ENCODE measurements around the gene ITSN2. TPM values are rescaled to one million over a fixed set of nuclear protein-coding genes. Genes with fewer than 3 reads are reported as not detected.

The ITSN2 gene
- total and polyA plus RNA-seq, 4 donors: 34.3 to 77.2 (median 54.5) TPM

- Histone ChIP-seq H3K9ac (ENCODE audit: insufficient read depth in 1 of 2, low read length in 2 of 2) (no peak overlapping the region), H3K9me3 (ENCODE audit: control insufficient read depth in 4 of 4, insufficient read depth in 3 of 4, low read length in 3 of 4) (peaks cover 0 to 2% (median 0%) of the 10 kb centered on the region in 4 donors), H3K27me3 (ENCODE audit: control insufficient read depth in 3 of 3, insufficient read depth in 3 of 3, low read length in 2 of 3) (no peaks in the 10 kb centered on the region), H3K27ac (ENCODE audit: low read depth in 1 of 2, low read length in 1 of 2) (no peak overlapping the region), H3K4me1 (ENCODE audit: control insufficient read depth in 5 of 5, insufficient read depth in 5 of 5, low read length in 5 of 5) (peaks cover 0 to 8% (median 5%) of the 10 kb centered on the region in 5 donors), H3K36me3 (ENCODE audit: control insufficient read depth in 4 of 4, insufficient read depth in 4 of 4, low read length in 4 of 4) (no peaks in the 10 kb centered on the region), H3K4me3 (no peak overlapping the region)
- WGBS, 2 donors: 89% methylated on average over 18 of the region's 18 CpGs
- TF ChIP-seq, protein P1, sequence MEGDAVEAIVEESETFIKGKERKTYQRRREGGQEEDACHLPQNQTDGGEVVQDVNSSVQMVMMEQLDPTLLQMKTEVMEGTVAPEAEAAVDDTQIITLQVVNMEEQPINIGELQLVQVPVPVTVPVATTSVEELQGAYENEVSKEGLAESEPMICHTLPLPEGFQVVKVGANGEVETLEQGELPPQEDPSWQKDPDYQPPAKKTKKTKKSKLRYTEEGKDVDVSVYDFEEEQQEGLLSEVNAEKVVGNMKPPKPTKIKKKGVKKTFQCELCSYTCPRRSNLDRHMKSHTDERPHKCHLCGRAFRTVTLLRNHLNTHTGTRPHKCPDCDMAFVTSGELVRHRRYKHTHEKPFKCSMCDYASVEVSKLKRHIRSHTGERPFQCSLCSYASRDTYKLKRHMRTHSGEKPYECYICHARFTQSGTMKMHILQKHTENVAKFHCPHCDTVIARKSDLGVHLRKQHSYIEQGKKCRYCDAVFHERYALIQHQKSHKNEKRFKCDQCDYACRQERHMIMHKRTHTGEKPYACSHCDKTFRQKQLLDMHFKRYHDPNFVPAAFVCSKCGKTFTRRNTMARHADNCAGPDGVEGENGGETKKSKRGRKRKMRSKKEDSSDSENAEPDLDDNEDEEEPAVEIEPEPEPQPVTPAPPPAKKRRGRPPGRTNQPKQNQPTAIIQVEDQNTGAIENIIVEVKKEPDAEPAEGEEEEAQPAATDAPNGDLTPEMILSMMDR (IDR thresholded peaks at IDR 0.05; ENCODE audit: control extremely low read depth, extremely low read depth): no peak
- DNase-seq (peak in 2 of 3 donors; percentile 26 to 39), ATAC-seq (ENCODE audit: insufficient read depth, low FRiP score) (no peak)
Observed at GRCh38 chr2:24400207-24400907, 40.0 kb upstream of the ITSN2 start.

GRCh38 chr2:24399434-24400206, 39.3 kb upstream of the ITSN2 start:
- WGBS, 2 donors: 82 to 93% methylated on average over 10 of the region's 10 CpGs
- Histone ChIP-seq H3K9ac (ENCODE audit: insufficient read depth in 1 of 2, low read length in 2 of 2) (no peak overlapping the region), H3K4me1 (ENCODE audit: control insufficient read depth in 5 of 5, insufficient read depth in 5 of 5, low read length in 5 of 5) (peaks cover 0 to 8% (median 5%) of the 10 kb centered on the region in 5 donors), H3K9me3 (ENCODE audit: control insufficient read depth in 4 of 4, insufficient read depth in 3 of 4, low read length in 3 of 4) (peaks cover 0 to 2% (median 0%) of the 10 kb centered on the region in 4 donors), H3K4me3 (no peak overlapping the region), H3K36me3 (ENCODE audit: control insufficient read depth in 4 of 4, insufficient read depth in 4 of 4, low read length in 4 of 4) (no peaks in the 10 kb centered on the region), H3K27ac (ENCODE audit: low read depth in 1 of 2, low read length in 1 of 2) (no peak overlapping the region), H3K27me3 (ENCODE audit: control insufficient read depth in 3 of 3, insufficient read depth in 3 of 3, low read length in 2 of 3) (no peaks in the 10 kb centered on the region)
- DNase-seq: peak in 1 of 3 donors; percentile 19
- TF ChIP-seq, protein P1 (IDR thresholded peaks at IDR 0.05; ENCODE audit: control extremely low read depth, extremely low read depth): no peak
- ATAC-seq (ENCODE audit: insufficient read depth, low FRiP score): no peak

GRCh38 chr2:24394998-24395397, 34.7 kb upstream of the ITSN2 start:
- 84 to 93% methylated on average over 4 of the region's 4 CpGs for WGBS, 2 donors
- TF ChIP-seq, protein P1 (IDR thresholded peaks at IDR 0.05; ENCODE audit: control extremely low read depth, extremely low read depth): no peak

More at GRCh38 chr2:24394998-24395397, 34.7 kb upstream of the ITSN2 start:
- Histone ChIP-seq H3K4me3 (no peak overlapping the region), H3K36me3 (ENCODE audit: control insufficient read depth in 4 of 4, insufficient read depth in 4 of 4, low read length in 4 of 4) (no peaks in the 10 kb centered on the region), H3K27ac (ENCODE audit: low read depth in 1 of 2, low read length in 1 of 2) (no peak overlapping the region), H3K9ac (ENCODE audit: insufficient read depth in 1 of 2, low read length in 2 of 2) (no peak overlapping the region), H3K9me3 (ENCODE audit: control insufficient read depth in 4 of 4, insufficient read depth in 3 of 4, low read length in 3 of 4) (no peaks in the 10 kb centered on the region), H3K4me1 (ENCODE audit: control insufficient read depth in 5 of 5, insufficient read depth in 5 of 5, low read length in 5 of 5) (peaks cover 0 to under 1% (median 0%) of the 10 kb centered on the region in 5 donors), H3K27me3 (ENCODE audit: control insufficient read depth in 3 of 3, insufficient read depth in 3 of 3, low read length in 2 of 3) (no peaks in the 10 kb centered on the region)
- ATAC-seq (ENCODE audit: insufficient read depth, low FRiP score) (no peak), DNase-seq (no peak)
